OCI-LY3 (cell line): ENCODE data around the gene SCG2.

Experiments
- CTCF ChIP-seq: fragments of 200-600, 300-600 bp; sonication (generic); IDR thresholded peaks from 2 replicates; pipeline ENCODE4 v1.5.1; 2014; ENCODE audit warnings: antibody characterized with exemption, low read length, low read depth
- EZH2phosphoT487 ChIP-seq: fragments of 200-600 bp; shearing (Covaris generic); IDR thresholded peaks from 2 replicates; pipeline ENCODE4 v1.6.1; 2018; ENCODE audit warnings: antibody characterized with exemption, mixed run types, low read depth

DNA sequence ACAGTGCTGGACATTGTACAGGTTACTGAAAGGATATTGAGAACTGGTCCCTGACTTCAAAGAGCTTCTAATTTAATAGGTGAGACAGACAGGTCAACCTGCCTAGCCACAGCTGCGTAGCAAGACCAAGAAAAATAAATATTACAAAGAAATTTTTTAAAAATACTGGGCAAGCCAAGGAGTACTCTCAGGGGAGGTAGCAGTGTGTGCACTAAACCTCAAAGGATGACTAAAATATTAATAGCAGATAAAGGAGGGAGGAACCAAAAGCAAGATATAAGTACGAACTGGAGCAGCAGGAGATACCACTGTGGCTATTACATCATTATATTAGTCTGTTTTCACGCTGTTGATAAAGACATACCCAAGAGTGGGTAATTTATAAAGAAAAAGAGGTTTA lies 14.9 kb downstream of the SCG2 start:
- TF ChIP-seq CTCF (no peak), EZH2phosphoT487 (no peak)
